Measurements from ENCODE around the gene SRRM5. TPM values are rescaled to one million over a fixed set of nuclear protein-coding genes. Genes with fewer than 3 reads are reported as not detected.

SRRM5 gene
- total RNA-seq, 1 experiment from 2014 or later: 0.70 TPM

DNA sequence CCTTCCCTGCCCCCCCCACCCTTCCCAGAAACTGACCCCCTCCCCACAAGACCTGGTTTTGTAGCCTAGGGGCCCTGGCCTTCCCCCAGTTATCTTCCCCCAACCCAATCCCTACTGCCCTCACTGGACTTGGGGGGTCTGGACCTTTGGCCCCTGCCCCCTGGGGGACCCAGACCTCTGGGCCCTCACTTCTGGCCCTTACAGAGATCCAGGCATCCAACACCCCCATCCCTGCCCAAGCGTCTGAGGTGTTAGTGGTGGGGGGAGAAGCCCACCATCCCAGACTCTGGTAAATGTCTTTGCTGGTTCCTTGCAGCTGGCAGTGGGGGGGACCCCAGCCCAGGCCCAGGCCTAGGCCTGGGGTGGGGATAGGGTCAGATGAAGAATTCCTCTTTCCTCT, 11.1 kb downstream of the SRRM5 start:
- Mint-ChIP-seq H3K4me1 (peaks cover 25 to 40% of the 10 kb centered on the region in 2 experiments), H3K9me3 (no peaks in the 10 kb centered on the region; a peak in 1 of 5 replicates), H3K36me3 (ENCODE audit: insufficient read depth in 1 of 3, low read depth in 3 of 3) (peaks cover 11 to 31% (median 13%) of the 10 kb centered on the region in 3 experiments; a peak in 6 of 7 replicates), H3K27ac (peak overlapping the region in 2 of 3 experiments; percentile 35 to 59; a peak in 2 of 7 replicates), H3K27me3 (ENCODE audit: low read depth) (peaks cover 14% of the 10 kb centered on the region), H3K4me3 (no peak overlapping the region)
- Histone ChIP-seq H2BK12ac (ENCODE audit: insufficient read length, low read depth, low read length) (no peak overlapping the region), H3K27me3 (ENCODE audit: insufficient read depth, low read length) (no peaks in the 10 kb centered on the region), H3K4me1 (ENCODE audit: insufficient read depth, low read length) (no peaks in the 10 kb centered on the region; the same call in none of the 2 replicates), H3K9ac (ENCODE audit: extremely low read depth, insufficient read length, low read length) (no peak overlapping the region), H3K14ac (ENCODE audit: insufficient read depth, low read length) (no peak overlapping the region), H2AK5ac (ENCODE audit: insufficient read length, low read length) (no peak overlapping the region), H3K27ac (ENCODE audit: insufficient read length, low read depth, low read length) (no peak overlapping the region), H4K20me1 (ENCODE audit: control insufficient read depth, insufficient read depth, insufficient read length) (no peaks in the 10 kb centered on the region), H4K5ac (ENCODE audit: insufficient read length, low read depth, low read length) (no peak overlapping the region), H3K9me3 (ENCODE audit: control insufficient read depth, low read depth, low read length) (no peaks in the 10 kb centered on the region), H2BK15ac (ENCODE audit: low read depth, low read length) (no peak overlapping the region), H3K79me1 (ENCODE audit: insufficient read depth, low read depth, low read length, poor library complexity, severe bottlenecking) (no peaks in the 10 kb centered on the region), H3K23ac (ENCODE audit: insufficient read length, low read depth, low read length) (no peak overlapping the region), H3K23me2 (ENCODE audit: insufficient read length, low read depth, low read length, poor library complexity, severe bottlenecking) (peaks cover 14% of the 10 kb centered on the region), H3K56ac (ENCODE audit: insufficient read length, low read depth, low read length) (no peak overlapping the region), H3K4ac (ENCODE audit: low read depth, low read length) (no peak overlapping the region), H3K18ac (ENCODE audit: insufficient read length, low read depth, low read length) (no peak overlapping the region), H2BK20ac (ENCODE audit: low read depth, low read length, poor library complexity, severe bottlenecking) (no peak overlapping the region), H4K8ac (replicated peaks; ENCODE audit: insufficient read length, low read depth, low read length) (no peak overlapping the region), H3T11ph (ENCODE audit: low read length) (no peak overlapping the region), H2AFZ (ENCODE audit: low read length) (no peak overlapping the region), H4K91ac (ENCODE audit: insufficient read length, low read depth, low read length) (no peak overlapping the region), H2BK120ac (ENCODE audit: low read depth, low read length, poor library complexity, severe bottlenecking) (no peak overlapping the region), H2BK5ac (ENCODE audit: insufficient read length, low read length) (no peak overlapping the region), H3K4me2 (ENCODE audit: insufficient read depth, insufficient read length, low read length) (no peak overlapping the region), H3K79me2 (ENCODE audit: insufficient read depth, low read length) (no peaks in the 10 kb centered on the region)
- WGBS (ENCODE audit: extremely low coverage, insufficient read length, low lambda C conversion rate): no CpG with 5 or more reads among the region's 1 CpG
- DNase-seq: no peak
- TF ChIP-seq, protein P1, sequence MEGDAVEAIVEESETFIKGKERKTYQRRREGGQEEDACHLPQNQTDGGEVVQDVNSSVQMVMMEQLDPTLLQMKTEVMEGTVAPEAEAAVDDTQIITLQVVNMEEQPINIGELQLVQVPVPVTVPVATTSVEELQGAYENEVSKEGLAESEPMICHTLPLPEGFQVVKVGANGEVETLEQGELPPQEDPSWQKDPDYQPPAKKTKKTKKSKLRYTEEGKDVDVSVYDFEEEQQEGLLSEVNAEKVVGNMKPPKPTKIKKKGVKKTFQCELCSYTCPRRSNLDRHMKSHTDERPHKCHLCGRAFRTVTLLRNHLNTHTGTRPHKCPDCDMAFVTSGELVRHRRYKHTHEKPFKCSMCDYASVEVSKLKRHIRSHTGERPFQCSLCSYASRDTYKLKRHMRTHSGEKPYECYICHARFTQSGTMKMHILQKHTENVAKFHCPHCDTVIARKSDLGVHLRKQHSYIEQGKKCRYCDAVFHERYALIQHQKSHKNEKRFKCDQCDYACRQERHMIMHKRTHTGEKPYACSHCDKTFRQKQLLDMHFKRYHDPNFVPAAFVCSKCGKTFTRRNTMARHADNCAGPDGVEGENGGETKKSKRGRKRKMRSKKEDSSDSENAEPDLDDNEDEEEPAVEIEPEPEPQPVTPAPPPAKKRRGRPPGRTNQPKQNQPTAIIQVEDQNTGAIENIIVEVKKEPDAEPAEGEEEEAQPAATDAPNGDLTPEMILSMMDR (conservative IDR thresholded peaks at IDR 0.05): no peak
